ENCODE results near the gene KIAA0040. TPM values are rescaled to one million over a fixed set of nuclear protein-coding genes. Genes with fewer than 3 reads are reported as not detected.
"Not testable (repeated sequence)": the region's sequence is repeated elsewhere in the genome, so short reads cannot be mapped to it uniquely, and the experiment has no call there.

Gene KIAA0040
- total and polyA plus RNA-seq, 11 donors = 4.8 to 45.3 (median 12.9) TPM

DNA sequence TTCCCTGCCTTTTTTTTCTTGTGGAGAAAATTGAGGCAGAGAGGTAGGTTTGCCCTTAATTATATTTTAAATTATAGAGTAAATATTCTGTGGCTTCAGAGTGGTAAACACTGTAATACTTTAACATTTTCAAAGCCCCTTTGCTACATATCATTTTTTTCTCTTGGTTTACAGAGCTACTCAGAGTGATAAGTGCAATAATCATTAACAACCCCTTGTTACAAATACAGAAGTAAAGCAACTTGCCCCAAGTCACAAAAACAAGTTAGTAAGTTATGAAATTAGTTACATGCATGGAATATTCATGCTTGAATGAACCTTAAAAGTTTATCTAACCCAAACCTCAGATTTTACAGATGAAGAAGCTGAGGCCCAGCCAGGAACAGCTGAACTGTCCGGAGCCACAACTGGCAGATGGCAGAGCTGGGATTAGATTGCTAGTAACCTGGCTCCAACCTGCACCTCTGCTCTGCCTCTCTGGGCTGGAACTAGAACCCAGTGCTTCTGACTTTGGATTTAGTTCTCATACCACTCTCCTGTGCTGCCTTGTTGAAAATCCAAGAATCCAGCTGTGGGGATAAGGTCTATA is 76.3 kb downstream of the KIAA0040 start:
- Histone ChIP-seq H3K4me3 (no peak overlapping the region), H3K27ac (no peak overlapping the region), H3K9me3 (peaks cover 0 to 24% (median 17%) of the 10 kb centered on the region in 12 donors), H3K36me3 (no peaks in the 10 kb centered on the region), H3K27me3 (no peaks in the 10 kb centered on the region), H3K4me1 (no peaks in the 10 kb centered on the region)
- intact Hi-C loops (cut with DNase I) = no loop called here
- WGBS, 4 donors = 87 to 100% (median 89%) methylated on average over 1 of the region's 1 CpG
- ATAC-seq (no peak), DNase-seq (no peak)
- no peak for TF ChIP-seq CTCF (IDR thresholded peaks at IDR 0.05)
- no peak for TF ChIP-seq POLR2A (IDR thresholded peaks at IDR 0.05)

- no peak for ATAC-seq
These were observed 77.6 kb downstream of the KIAA0040 start for GRCh38 chr1:175114996-175115395.

DNA sequence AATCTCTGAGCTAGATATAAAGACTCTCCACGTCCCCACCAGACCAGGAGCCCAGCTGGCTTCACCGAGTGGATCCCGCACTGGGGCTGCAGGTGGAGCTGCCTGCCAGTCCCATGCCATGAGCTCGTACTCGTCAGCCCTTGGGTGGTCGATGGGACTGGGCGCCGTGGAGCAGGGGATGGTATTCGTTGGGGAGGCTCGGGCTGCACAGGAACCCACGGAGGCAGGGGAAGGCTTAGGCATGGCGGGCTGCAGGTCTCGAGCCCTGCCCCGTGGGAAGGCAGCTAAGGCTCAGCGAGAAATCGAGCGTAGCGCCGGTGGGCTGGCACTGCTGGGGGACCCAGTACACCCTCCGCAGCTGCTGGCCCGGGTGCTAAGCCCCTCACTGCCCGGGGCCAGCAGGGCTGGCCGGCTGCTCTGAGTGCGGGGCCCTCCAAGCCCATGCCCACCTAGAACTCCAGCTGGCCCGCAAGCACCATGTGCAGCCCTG is 84.2 kb downstream of the KIAA0040 start:
- intact Hi-C loops (cut with DNase I); H3K4me3 ChIP-seq; H3K36me3 ChIP-seq; H3K4me1 ChIP-seq; H3K27ac ChIP-seq; ATAC-seq; DNase-seq; H3K27me3 ChIP-seq: not testable (repeated sequence)
- WGBS, 4 donors = 92 to 96% (median 95%) methylated on average over 13 to 25 of the region's 25 CpGs
- peaks cover 0 to 18% (median 7%) of the 10 kb centered on the region in 12 donors for H3K9me3 ChIP-seq

More at GRCh38 chr1:175114996-175115395, 77.6 kb downstream of the KIAA0040 start:
- Histone ChIP-seq H3K36me3 (no peaks in the 10 kb centered on the region), H3K4me3 (no peak overlapping the region), H3K9me3 (peaks cover 0 to 24% (median 17%) of the 10 kb centered on the region in 12 donors), H3K27ac (no peak overlapping the region), H3K4me1 (no peaks in the 10 kb centered on the region), H3K27me3 (no peaks in the 10 kb centered on the region)
- TF ChIP-seq CTCF (IDR thresholded peaks at IDR 0.05) (no peak), POLR2A (IDR thresholded peaks at IDR 0.05) (no peak)
- intact Hi-C loops (cut with DNase I) = no loop called here
- no peak for DNase-seq
- 56 to 70% (median 67%) methylated on average over 1 to 2 of the region's 2 CpGs for WGBS, 4 donors

Other genes starting within 250 kb of the KIAA0040 start
- 10 to 100 TPM; 41.0 to 86.3 (median 54.6) TPM for gene CACYBP, start 192.8 kb downstream of the KIAA0040 start, total RNA-seq
- 100 to 1,000 TPM in 1 of 2 donors, 10 to 100 TPM in 1; 30.1 to 170 TPM for gene CACYBP, start 192.8 kb downstream of the KIAA0040 start, polyA plus RNA-seq
- 10 to 100 TPM; 15.5 to 27.0 (median 22.7) TPM for gene MRPS14, start 169.4 kb downstream of the KIAA0040 start, total RNA-seq
- gene MRPS14, start 169.4 kb downstream of the KIAA0040 start, polyA plus RNA-seq = 10 to 100 TPM; 12.4 to 25.0 TPM
- under 1 TPM in 6 of 9 donors, not detected in 3; 0.05 to 0.59 (median 0.19) TPM for gene TNN, start 124.9 kb downstream of the KIAA0040 start, total RNA-seq
- under 1 TPM; 0.03 to 0.08 TPM for gene TNN, start 124.9 kb downstream of the KIAA0040 start, polyA plus RNA-seq